T-helper 2 cell (primary cell): ENCODE data around the gene MOSMO.
"Not testable (repeated sequence)": the region's sequence is repeated elsewhere in the genome, so short reads cannot be mapped to it uniquely, and the experiment has no call there.

Source experiments
- DNase-seq, 5 experiments: peaks; one replicate each; pipeline versions ENCODE4 v3.0.0 to v3.0.0-alpha.2; 2012 to 2022

MOSMO gene

DNA sequence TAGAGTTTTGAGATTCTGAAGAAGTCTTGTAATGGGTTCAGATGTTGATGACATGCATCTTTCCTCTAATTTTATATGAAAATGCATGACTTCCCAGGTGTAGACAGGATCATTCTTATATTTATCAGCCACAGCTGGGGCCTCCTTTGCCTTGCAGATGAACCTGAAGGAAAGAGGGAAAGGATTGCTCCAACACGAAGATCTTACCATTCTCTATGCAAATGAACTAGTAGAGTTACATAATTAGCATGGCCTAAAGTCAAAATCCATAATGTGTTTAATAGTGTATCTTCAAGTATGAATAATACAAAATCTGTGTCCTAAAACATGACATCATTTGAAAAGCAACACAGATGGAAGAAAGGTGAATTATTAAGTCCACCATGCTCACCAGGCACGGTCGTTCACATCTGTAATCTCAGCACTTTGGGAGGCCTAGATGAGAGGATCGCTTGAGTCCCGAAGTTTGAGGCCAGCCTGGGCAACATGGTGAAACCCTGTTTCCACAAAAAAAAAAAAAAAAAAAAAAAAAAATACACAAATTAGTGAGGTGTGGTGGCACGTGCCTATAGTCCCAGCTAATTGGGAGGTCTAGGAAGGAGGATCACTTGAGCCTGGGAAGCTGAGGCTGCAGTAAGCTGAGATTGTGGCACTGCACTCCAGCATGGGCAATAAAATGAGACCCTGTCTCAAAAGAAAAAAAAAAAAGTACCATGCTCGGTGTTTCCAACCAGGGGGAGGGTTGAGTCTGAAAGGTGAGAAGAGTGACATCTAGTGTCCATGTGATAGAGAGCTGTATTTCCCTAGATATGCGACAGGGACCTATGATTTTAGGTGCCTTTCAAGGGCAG, 90.7 kb downstream of the MOSMO start:
- DNase-seq = peak in 2 of 5 experiments; percentile 12 to 73

DNA sequence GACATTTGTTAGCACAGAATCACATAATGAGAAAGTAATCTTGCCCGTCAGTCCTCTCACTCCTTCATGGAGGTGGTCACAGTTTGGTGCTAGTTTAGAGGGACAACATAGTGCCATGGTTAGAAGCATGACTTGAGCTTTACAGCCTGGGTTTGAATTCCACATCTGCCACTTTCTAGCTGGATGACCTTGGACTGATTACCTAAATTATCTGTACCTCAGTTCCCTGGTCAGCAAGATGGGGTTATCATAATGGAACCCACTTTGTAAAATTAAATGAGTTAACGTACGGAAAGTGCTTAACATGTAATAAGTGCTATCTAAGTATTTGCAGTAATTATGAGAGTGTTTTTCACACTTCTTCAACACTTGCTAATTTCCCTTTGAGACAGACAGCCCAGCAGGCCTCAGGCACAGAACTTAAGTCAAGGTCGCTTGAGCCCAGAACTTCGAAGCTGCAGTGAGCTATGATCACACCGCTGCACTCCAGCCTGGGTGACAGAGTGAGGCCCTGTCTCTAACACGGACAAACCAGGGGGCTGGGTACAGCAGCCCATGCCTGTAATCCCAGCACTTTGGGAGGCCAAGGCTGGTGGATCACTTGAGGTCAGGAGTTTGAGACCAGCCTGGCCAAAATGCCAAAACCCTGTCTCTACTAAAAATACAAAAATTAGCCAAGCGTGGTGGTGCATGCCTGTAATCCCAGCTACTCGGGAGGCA, 91.5 kb downstream of the MOSMO start:
- DNase-seq = no peak

DNA sequence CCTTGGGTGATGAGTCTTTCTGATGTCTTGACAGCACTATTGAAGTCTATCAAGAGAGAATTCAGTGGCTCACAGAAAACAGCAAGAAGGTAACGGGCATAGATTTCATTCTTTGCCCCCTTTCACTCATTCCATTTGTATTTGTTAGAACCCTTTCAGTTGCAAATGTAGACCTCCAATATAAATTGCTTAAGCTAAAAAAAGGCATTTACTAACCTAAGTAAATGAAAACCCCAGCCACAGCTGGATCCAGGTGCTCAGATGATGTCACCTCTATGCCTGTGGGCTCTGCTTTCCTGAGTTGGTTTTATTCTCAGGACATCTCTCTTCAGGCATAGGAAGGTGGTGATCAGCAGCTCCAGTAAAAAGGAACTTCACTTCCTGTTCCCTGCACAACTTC, 95.5 kb downstream of the MOSMO start:
- DNase-seq = no peak

DNA sequence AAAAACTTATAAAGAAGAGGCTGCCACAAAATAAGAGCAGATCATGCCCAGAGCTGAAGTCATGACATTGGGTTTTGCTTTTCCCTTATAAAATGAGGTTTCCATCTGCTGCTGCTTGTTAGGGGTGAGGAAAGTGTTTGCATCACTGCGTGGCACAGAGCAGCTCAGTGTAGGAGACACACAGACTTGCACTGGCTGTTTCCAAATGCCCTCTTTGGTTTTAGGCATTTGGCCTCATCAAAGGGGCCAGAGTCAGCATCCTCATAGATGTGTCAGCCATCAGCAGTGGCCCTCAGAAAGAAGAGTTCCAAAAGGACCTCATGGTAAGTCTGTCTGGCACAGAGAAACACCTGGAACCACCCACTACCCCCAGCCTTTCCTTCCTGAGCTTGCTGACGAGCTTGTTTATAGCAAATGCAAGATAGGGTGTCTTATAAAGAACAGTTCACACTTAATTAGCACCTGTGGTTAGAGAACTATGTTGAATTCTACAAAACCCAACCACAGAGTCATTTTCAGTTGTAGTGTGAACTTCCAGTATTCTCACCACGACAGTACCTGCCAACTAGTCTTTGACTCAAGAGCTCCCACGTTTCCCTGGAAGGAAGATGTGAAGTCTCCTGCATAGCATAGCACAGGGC, 101.5 kb downstream of the MOSMO start:
- peak in 2 of 5 experiments; percentile 6 to 78 for DNase-seq

DNA sequence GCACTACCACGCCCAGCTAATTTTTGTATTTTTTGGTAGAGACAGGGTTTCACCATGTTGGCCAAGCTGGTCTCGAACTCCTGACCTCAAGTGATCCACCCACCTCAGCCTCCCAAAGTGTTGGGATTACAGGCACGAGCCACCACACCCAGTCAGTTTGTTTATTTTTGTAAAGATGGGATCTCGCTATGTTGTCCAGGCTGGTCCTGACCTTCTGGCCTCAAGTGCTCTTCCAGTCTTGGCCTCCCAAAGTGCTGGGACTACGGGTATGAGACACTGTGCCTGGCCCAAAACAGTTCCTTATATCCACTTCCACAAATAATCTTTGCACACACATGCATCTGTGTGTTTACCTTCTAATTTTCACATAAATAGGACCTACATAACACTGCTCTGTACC, 103.7 kb downstream of the MOSMO start:
- not testable (repeated sequence) for DNase-seq

DNA sequence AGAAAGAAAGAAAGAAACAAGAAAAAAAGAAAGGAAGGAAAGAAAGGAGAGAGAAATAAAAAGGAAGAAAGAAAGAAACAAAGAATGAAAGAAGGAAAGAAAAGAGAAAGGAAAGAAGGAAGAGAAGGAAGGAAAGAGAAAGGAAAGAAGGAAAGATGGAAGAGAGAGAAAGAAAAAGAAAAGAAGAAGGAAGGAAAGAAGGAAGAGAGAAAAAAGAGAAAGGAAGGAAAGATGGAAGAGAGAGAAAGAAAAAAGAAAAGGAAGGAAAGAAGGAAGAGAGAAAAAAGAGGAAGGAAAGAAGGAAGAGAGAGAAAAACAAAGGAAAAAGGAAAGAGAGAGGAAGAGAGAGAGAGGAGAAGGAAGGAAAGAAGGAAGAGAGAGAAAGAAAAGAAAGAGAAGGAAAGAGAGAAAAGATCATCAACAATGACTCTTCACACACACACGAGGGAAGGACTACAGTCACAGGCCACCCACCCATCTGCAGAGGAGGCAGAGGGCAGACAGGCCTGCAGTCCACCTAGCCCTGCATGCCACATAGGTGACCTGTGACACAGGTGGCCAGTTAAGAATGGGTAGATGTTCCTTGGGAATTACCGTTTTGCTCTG, 108.3 kb downstream of the MOSMO start:
- no peak for DNase-seq

DNA sequence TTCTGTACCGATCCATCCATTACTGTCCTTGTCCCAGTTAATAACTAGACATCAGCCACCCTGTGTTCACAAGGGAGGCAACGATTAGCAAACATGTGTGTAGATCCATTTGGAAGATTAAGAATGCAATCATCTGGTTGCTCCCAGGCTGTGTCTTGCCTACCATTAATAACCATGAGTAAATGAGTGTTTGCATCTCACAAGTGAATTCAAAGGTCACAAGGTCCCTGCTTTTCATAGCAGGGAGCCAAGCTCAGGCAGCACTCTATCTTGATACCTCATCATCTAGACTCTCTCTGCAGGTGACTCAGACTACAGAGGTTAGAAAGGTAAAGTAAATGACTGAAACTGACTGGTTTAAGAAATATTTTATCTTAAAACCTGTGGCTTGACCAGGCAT, 109.7 kb downstream of the MOSMO start:
- no peak for DNase-seq

DNA sequence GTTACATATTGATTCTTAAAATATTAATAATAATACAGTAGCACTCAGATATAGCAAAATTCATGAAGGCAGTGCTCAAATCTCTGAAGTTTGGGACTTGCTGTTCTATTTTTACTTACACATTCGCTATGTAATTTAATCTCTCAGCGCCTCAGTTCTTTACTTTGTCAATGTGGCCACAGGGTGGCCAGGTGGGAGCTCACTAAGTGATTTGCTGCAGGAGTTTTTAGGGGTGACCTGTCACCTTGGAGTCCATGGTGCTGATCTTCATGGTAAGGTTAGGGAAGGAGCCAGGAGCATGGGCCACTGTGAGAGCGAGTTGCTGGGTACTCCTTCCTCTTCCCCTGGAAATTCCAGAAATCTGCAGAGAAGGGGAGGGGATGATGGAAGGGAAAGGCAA, 112.5 kb downstream of the MOSMO start:
- no peak for DNase-seq

DNA sequence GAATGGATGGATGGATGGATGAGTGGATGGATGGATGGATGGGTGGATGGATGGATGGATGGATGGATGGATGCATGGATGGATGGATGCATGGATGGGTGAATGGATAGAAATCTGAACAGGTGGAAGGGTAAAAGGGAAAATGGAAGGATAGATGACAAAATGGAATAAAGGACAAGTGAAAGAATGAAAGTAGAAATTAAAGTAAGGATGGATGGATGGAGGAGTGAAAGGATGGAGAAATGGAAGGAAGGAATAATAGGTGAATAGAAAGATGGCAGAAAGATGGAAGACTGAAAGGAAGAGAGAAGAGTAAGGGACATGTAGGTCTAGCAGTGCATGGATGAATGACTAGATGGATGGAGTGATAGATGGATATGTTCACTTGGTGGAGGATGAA, 114.3 kb downstream of the MOSMO start:
- no peak for DNase-seq

DNA sequence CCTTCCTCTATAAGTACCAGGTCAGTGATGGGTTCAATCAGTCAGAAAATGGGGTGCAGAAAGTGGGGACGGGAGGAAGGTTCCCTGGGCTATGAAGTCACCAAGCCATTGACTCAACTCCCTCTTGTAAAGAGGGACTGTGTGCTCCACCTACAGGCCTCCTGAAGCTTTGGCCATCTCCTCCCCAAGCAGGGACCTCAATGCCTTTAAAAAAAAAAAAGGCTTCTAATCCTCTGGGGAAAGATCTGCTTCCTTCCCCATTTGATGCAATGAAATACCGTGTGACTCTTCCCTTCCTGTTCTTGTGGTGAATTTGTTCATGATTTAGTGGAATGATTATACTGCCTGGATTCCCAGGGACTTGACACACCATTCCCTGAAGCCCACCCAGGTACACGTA, 115.2 kb downstream of the MOSMO start:
- DNase-seq = no peak

DNA sequence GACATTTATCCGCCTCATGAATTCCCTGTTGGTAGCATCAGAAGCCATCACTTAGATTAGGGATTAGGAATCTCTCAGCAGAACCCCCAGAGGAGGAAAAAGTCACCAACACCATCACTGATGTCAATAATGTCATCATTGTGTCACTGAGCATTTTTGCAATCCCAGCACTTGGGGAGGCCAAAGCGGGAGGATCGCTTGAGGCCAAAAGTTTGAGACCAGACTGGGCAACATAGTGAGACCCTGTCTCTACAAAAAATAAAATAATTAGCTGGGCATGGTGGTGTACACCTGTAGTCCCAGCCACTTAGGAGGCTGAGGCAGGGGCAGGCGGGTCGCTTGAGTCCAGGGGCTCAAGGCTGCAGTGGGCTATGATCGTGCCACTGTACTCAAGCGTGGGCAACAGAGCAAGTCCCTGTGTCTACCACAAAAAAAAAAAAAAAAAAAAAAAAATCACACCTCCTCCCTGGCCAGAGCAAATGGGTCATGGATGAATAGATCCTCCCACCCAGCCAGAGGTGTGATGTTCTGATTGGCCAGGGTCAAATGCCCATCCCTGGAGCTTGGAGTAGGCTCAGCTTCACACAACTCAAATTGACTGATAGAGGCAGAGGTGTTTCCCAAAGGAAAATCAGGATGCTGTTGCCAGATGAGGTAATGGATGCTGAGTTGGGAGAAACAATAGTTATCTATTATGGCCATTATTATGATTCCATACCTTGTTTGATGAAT, 116.0 kb downstream of the MOSMO start:
- no peak for DNase-seq

DNA sequence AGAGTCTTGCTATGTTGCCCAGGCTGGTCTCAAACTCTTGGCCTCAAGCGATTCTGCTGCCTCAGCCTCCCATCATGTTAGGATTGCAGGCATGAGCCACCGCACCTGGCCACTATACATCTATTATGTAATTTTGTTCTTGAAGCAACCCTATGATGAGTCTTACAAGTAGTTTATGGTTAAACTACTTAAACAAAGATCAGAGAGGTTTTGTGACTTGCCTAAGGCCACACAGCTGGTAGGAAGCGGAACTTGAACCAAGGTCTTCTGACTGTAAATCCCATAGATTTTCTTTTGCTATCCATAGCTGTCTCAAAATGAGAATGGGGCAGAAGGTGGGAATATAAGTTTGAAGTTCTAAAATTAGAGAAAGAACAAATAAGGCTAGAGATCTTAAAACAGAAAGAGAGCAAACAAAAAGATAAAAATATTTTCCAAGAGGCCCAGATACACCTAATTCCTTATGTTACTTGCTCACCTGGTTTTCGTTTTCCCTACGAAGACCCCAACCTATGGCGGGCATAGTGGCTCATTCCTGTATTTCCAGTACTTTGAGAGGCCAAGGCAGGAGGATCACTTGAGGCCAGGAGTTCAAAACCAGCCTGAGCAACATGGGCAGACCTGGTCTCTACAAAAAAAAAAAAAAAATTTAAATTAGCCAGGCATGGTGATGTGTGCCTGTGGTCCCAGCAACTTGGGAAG, 116.8 kb downstream of the MOSMO start:
- no peak for DNase-seq

DNA sequence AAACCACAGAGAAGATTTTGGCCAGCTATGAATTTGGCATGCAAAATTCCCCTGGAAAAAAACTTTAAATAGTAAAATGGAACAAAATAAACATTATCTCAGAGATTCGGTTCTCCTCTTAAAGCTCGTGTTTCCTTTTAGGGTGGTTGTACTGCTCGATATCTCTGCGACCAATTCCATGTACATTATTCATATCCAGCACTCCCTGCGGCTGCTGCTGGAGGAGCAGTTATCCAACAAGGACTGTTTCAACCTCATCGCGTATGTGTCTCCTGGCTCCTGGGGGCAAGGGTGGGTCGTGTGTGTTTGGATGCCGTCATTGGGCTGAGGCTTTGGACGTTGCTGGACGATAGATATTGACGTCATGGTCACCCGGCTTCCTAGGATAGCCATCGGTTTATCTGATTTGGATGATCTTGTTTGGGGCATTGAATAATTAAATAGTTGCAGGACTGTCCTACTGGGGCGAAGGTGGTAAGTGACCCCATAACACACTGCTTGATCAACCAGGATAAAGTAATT, 118.2 kb downstream of the MOSMO start:
- DNase-seq = no peak

DNA sequence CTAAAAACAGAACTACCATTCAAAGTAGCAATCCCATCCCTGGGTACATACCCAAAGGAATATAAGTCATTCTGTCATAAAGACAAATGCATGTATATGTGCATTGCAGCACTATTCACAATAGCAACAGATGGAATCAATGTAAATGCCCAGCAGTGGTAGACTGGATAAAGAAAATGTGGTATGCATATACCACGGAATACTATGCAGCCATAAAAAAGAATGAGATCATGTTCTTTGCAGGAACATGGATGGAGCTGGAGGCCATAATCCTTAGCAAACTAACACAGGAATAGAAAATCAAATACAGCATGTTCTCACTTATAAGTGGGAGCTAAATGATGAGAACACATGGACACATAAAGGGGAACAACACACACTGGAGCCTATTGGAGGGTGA, 120.6 kb downstream of the MOSMO start:
- DNase-seq = not testable (repeated sequence)

DNA sequence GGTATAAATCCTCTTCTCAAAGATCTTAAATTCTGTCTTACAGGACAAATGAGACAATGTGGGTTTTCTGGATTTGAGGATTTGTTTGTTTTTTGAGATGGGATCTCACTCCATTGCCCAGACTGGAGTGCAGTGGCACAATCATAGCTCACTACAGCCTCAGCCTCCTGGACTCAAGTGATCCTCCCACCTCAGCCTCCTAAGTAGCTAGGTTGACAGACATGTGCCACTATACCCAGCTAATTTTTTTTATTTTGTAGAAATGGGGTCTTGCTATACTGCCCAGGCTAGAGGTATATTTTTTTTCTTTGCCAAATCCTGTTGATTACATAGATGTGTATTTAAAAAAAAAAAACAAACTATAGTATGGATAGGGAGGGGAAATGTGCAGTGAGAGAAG, 122.6 kb downstream of the MOSMO start:
- DNase-seq = no peak

DNA sequence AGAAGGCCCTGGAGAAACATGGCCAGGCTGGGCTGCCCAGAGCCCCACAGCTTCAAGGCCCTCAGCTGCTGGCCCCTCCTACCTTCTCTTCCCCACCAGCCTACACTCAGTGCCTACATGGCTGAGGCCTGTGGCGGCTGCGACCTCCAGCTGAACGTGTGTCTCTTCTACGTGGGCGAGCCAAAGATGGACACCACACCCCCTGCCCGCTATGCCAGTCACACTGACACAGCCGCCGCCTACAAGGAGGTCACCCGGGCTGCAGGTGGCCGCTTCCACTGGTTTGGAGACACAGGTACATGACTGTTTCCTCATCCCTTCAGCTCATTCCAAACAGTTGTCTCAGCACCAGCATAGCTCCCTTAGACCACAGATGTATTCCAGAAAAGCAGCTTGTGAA, 124.9 kb downstream of the MOSMO start:
- no peak for DNase-seq
